Hepatocyte (in vitro differentiated cells): ENCODE data around the gene SH3BP4. TPM values are rescaled to one million over a fixed set of nuclear protein-coding genes. Genes with fewer than 3 reads are reported as not detected.

ENCODE experiments used
- DNase-seq: peaks from one replicate; pipeline ENCODE4 v3.0.0-alpha.2; 2016; ENCODE audit warnings: low spot score
- H2AFZ ChIP-seq: fragments of 200-600 bp; sonication (generic); 2 replicates; pipeline ENCODE4 v1.6.0; 2016; ENCODE audit warnings: antibody characterized with exemption, mild to moderate bottlenecking
- H3K27ac ChIP-seq: fragments of 200-600 bp; sonication (generic); 2 replicates; pipeline ENCODE4 v1.5.1; 2016; ENCODE audit warnings: mild to moderate bottlenecking
- H3K27me3 ChIP-seq: fragments of 200-600 bp; sonication (generic); 2 replicates; pipeline ENCODE4 v1.6.1; 2016
- H3K36me3 ChIP-seq: fragments of 200-600 bp; sonication (generic); replicated peaks from 2 replicates; pipeline ENCODE4 v1.5.1; 2016; ENCODE audit warnings: low read depth; ENCODE audit not compliant: insufficient read depth
- H3K4me1 ChIP-seq: fragments of 200-600 bp; sonication (generic); 2 replicates; pipeline ENCODE4 v1.5.1; 2016; ENCODE audit warnings: mild to moderate bottlenecking, moderate library complexity; ENCODE audit not compliant: insufficient read depth
- H3K4me2 ChIP-seq: fragments of 200-600 bp; sonication (generic); 2 replicates; pipeline ENCODE4 v1.6.0; 2016
- H3K4me3 ChIP-seq: fragments of 200-600 bp; sonication (generic); 2 replicates; pipeline ENCODE4 v1.5.1; 2016; ENCODE audit warnings: mild to moderate bottlenecking
- H3K79me2 ChIP-seq: fragments of 200-600 bp; sonication (generic); 2 replicates; pipeline ENCODE4 v1.6.0; 2017; ENCODE audit warnings: mild to moderate bottlenecking
- H3K9me2 ChIP-seq: fragments of 200-600 bp; sonication (generic); replicated peaks from 2 replicates; pipeline ENCODE4 v1.6.0; 2017; ENCODE audit warnings: mild to moderate bottlenecking; ENCODE audit not compliant: insufficient read depth
- H3K9me3 ChIP-seq: fragments of 200-600 bp; sonication (generic); 2 replicates; pipeline ENCODE4 v1.5.1; 2016; ENCODE audit warnings: low read depth, mild to moderate bottlenecking
- H4K20me1 ChIP-seq: fragments of 200-600 bp; sonication (generic); 2 replicates; pipeline ENCODE4 v1.6.0; 2016; ENCODE audit warnings: mild to moderate bottlenecking; ENCODE audit not compliant: insufficient read depth, poor library complexity, severe bottlenecking
- CTCF ChIP-seq: fragments of 200-600 bp; sonication (generic); IDR thresholded peaks from 2 replicates; pipeline ENCODE4 v1.5.1; 2016; ENCODE audit warnings: antibody characterized with exemption, mild to moderate bottlenecking; ENCODE audit not compliant: poor library complexity
- EZH2 ChIP-seq: fragments of 200-600 bp; sonication (generic); IDR thresholded peaks from 2 replicates; pipeline ENCODE4 v1.6.1; 2016; ENCODE audit warnings: antibody characterized with exemption, mild to moderate bottlenecking, borderline replicate concordance
- EZH2phosphoT487 ChIP-seq: fragments of 200-600 bp; sonication (generic); IDR thresholded peaks from one replicate; pipeline ENCODE4 v1.6.1; 2018; ENCODE audit warnings: antibody characterized with exemption, mild to moderate bottlenecking, low read depth, moderate library complexity; ENCODE audit not compliant: unreplicated experiment, severe bottlenecking
- WGBS: methylation state at CpG from one replicate; pipeline ENCODE4 v1.1.6; 2016; ENCODE audit warnings: low lambda C conversion rate; ENCODE audit errors: missing lambda C conversion rate; 5-methylcytosine and 5-hydroxymethylcytosine counted together
- polyA plus RNA-seq: library from polyadenylated mRNA; unstranded; fragments of >200 nt; fragmentation: Nextera tagmentation; extraction: Ambion mirVana; gene quantifications from 2 replicates; pipeline ENCODE4 v1.2.1, GENCODE V29; 2016
- total RNA-seq: library from RNA; depleted of rRNA; stranded (reverse); fragments of >200 nt; gene quantifications from 2 replicates; pipeline ENCODE4 v1.2.3, GENCODE V29; 2014

SH3BP4 gene
- total and polyA plus RNA-seq, 2 experiments from 2014 or later: 23.3 to 32.0 TPM

DNA sequence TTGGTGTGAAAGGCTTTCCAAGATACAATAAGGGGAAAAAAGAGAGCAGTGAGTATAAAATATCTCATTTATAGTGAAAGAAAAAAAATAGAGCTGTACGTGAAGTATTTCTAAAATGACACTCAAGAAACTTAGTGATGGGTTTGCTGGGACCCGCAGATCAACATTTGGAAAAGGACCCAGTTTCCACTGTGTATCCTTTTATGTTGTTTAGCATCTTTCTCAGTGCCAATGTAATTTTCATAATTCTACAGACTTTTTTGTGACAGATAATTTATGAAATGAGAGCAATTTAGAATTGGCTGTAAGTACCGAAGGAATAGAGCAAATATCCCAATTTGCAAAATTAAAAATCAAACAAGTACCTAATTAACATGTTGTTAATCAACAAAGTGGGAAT is 116.9 kb downstream of the SH3BP4 start:
- no peak for TF ChIP-seq EZH2phosphoT487
- no peak overlapping the region for H3K4me3 ChIP-seq
- H3K36me3 ChIP-seq: no peaks in the 10 kb centered on the region
- no peak overlapping the region for H2AFZ ChIP-seq
- H3K27ac ChIP-seq: no peak overlapping the region
- H4K20me1 ChIP-seq: no peaks in the 10 kb centered on the region
- H3K9me3 ChIP-seq: no peaks in the 10 kb centered on the region
- H3K9me2 ChIP-seq: no peaks in the 10 kb centered on the region
- H3K4me2 ChIP-seq: no peak overlapping the region
- no peaks in the 10 kb centered on the region for H3K27me3 ChIP-seq
- 74% methylated on average over 3 of the region's 3 CpGs for WGBS
- no peaks in the 10 kb centered on the region for H3K4me1 ChIP-seq
- no peaks in the 10 kb centered on the region for H3K79me2 ChIP-seq
- no peak for DNase-seq

GRCh38 chr2:235070063-235070706 is 118.4 kb downstream of the SH3BP4 start:
- H4K20me1 ChIP-seq: no peaks in the 10 kb centered on the region
- H3K4me1 ChIP-seq: no peaks in the 10 kb centered on the region
- no peak overlapping the region for H2AFZ ChIP-seq

GRCh38 chr2:235073868-235074413 is 122.1 kb downstream of the SH3BP4 start:
- Histone ChIP-seq H3K9me3 (no peaks in the 10 kb centered on the region), H3K9me2 (no peaks in the 10 kb centered on the region), H4K20me1 (no peaks in the 10 kb centered on the region), H3K79me2 (no peaks in the 10 kb centered on the region), H3K27ac (no peak overlapping the region), H3K27me3 (no peaks in the 10 kb centered on the region), H2AFZ (no peak overlapping the region), H3K4me1 (no peaks in the 10 kb centered on the region), H3K4me3 (no peak overlapping the region), H3K4me2 (no peak overlapping the region), H3K36me3 (no peaks in the 10 kb centered on the region)
- no peak for DNase-seq
- 45% methylated on average over 6 of the region's 6 CpGs for WGBS
- no peak for TF ChIP-seq CTCF
- no peak for TF ChIP-seq EZH2
- no peak for TF ChIP-seq EZH2phosphoT487

More at GRCh38 chr2:235070063-235070706, 118.4 kb downstream of the SH3BP4 start:
- H3K4me2 ChIP-seq: no peak overlapping the region
- no peaks in the 10 kb centered on the region for H3K27me3 ChIP-seq
- DNase-seq: no peak
- H3K27ac ChIP-seq: no peak overlapping the region
- no peak for TF ChIP-seq EZH2
- no peak for TF ChIP-seq EZH2phosphoT487
- TF ChIP-seq CTCF: no peak
- H3K9me2 ChIP-seq: no peaks in the 10 kb centered on the region
- H3K36me3 ChIP-seq: no peaks in the 10 kb centered on the region
- H3K79me2 ChIP-seq: no peaks in the 10 kb centered on the region
- H3K4me3 ChIP-seq: no peak overlapping the region
- no peaks in the 10 kb centered on the region for H3K9me3 ChIP-seq

DNA sequence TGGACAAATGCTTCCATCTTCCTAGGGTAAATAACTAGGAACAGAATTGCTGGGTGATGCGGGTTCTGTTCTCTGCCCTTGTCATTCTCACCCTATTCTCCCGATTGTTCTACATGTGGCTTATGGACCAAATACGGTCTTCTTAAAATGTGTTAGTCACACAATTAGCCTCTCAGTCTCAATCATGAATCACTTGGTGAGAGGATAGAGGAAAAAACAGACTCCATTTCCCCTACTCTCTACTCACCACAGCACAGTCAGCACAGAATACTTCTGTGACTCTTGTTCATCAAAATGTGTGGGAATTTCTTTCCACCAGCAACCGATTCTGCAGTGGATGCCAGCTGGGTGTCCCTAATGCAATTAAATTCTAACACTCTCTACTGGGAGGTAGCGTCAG is 125.2 kb downstream of the SH3BP4 start:
- H3K79me2 ChIP-seq: no peaks in the 10 kb centered on the region
- no peak overlapping the region for H3K4me2 ChIP-seq
- H3K9me2 ChIP-seq: no peaks in the 10 kb centered on the region
- H3K4me3 ChIP-seq: no peak overlapping the region
- no peak overlapping the region for H3K27ac ChIP-seq
- no peak for DNase-seq
- TF ChIP-seq CTCF (no peak), EZH2 (no peak), EZH2phosphoT487 (no peak)
- H4K20me1 ChIP-seq: no peaks in the 10 kb centered on the region
- no peaks in the 10 kb centered on the region for H3K9me3 ChIP-seq
- H3K4me1 ChIP-seq: no peaks in the 10 kb centered on the region
- H3K27me3 ChIP-seq: no peaks in the 10 kb centered on the region
- WGBS: 91% methylated on average over 5 of the region's 5 CpGs
- no peak overlapping the region for H2AFZ ChIP-seq
- no peaks in the 10 kb centered on the region for H3K36me3 ChIP-seq
